ENCODE results near the gene CMC1.

- no peak for TF ChIP-seq EZH2 (IDR thresholded peaks at IDR 0.05; ENCODE audit: insufficient read depth, poor library complexity, severe bottlenecking)
- no peak for TF ChIP-seq EZH2phosphoT487 (IDR thresholded peaks at IDR 0.05; ENCODE audit: insufficient read depth, low read depth)
These were observed 9.6 kb downstream of the CMC1 start for GRCh38 chr3:28250999-28251398.
